Chondrocyte (in vitro differentiated cells): Measurements from ENCODE around the gene MPP3. TPM values are rescaled to one million over a fixed set of nuclear protein-coding genes. Genes with fewer than 3 reads are reported as not detected.

Experiments
- DNase-seq: peaks from one replicate; pipeline ENCODE4 v3.0.0; 2021; ENCODE audit warnings: mixed read lengths, low spot score
- H3K27ac Mint-ChIP-seq: one replicate; pipeline ENCODE4 v1.8.0; 2021; ENCODE audit warnings: mild to moderate bottlenecking, moderate library complexity, mixed read lengths; ENCODE audit not compliant: unreplicated experiment
- H3K27me3 Mint-ChIP-seq: 2 replicates; pipeline ENCODE4 v1.8.0; 2021; ENCODE audit warnings: low read depth, mixed read lengths
- H3K36me3 Mint-ChIP-seq: 2 replicates; pipeline ENCODE4 v1.8.0; 2021; ENCODE audit warnings: low read depth, mixed read lengths
- H3K4me1 Mint-ChIP-seq: 2 replicates; pipeline ENCODE4 v1.8.0; 2021; ENCODE audit warnings: low read depth, mild to moderate bottlenecking, mixed read lengths
- H3K4me3 Mint-ChIP-seq: one replicate; pipeline ENCODE4 v1.8.0; 2021; ENCODE audit warnings: mild to moderate bottlenecking, moderate library complexity, mixed read lengths; ENCODE audit not compliant: unreplicated experiment
- H3K9me3 Mint-ChIP-seq: 2 replicates; pipeline ENCODE4 v1.8.0; 2021; ENCODE audit warnings: low read depth, mixed read lengths
- total RNA-seq: library from RNA; stranded (reverse); gene quantifications from 3 replicates; pipeline ENCODE4 v1.2.1, GENCODE V29; 2021
- TF ChIP-seq, protein P1 (sequence below): fragments of 200-600 bp; sonication (generic); IDR thresholded peaks from 2 replicates; pipeline ENCODE4 v1.5.0; 2021; ENCODE audit warnings: antibody characterized with exemption, mild to moderate bottlenecking, moderate library complexity

MPP3 gene
- total RNA-seq, 1 donor from 2014 or later: 14.4 TPM

DNA sequence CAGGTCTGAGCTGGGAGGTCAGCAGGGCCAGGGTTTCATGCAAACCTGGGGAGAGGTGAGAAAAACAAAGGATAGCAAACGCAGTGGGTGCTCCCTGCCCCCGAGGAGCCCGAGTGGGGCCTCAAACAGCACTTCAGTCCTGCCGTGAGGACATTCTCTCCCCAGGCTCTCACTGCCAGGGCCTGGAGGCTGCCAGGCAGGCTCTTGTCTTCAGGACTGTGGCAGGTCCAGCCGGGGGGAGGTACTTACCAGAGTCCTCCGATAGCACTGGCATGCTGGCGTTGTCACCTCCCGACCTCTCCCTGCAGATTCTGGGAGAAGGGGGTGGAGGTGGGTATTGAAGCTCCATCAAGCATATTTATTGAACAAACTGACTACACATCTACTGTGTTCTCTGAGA lies 1.3 kb downstream of the MPP3 start:
- Mint-ChIP-seq H3K27ac (no peak overlapping the region), H3K4me1 (peaks cover 27% of the 10 kb centered on the region), H3K36me3 (peaks cover 16% of the 10 kb centered on the region), H3K9me3 (peaks cover 4% of the 10 kb centered on the region), H3K27me3 (no peaks in the 10 kb centered on the region), H3K4me3 (peak overlapping the region; percentile 76)
- TF ChIP-seq, protein P1, sequence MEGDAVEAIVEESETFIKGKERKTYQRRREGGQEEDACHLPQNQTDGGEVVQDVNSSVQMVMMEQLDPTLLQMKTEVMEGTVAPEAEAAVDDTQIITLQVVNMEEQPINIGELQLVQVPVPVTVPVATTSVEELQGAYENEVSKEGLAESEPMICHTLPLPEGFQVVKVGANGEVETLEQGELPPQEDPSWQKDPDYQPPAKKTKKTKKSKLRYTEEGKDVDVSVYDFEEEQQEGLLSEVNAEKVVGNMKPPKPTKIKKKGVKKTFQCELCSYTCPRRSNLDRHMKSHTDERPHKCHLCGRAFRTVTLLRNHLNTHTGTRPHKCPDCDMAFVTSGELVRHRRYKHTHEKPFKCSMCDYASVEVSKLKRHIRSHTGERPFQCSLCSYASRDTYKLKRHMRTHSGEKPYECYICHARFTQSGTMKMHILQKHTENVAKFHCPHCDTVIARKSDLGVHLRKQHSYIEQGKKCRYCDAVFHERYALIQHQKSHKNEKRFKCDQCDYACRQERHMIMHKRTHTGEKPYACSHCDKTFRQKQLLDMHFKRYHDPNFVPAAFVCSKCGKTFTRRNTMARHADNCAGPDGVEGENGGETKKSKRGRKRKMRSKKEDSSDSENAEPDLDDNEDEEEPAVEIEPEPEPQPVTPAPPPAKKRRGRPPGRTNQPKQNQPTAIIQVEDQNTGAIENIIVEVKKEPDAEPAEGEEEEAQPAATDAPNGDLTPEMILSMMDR: no peak
- DNase-seq: no peak

DNA sequence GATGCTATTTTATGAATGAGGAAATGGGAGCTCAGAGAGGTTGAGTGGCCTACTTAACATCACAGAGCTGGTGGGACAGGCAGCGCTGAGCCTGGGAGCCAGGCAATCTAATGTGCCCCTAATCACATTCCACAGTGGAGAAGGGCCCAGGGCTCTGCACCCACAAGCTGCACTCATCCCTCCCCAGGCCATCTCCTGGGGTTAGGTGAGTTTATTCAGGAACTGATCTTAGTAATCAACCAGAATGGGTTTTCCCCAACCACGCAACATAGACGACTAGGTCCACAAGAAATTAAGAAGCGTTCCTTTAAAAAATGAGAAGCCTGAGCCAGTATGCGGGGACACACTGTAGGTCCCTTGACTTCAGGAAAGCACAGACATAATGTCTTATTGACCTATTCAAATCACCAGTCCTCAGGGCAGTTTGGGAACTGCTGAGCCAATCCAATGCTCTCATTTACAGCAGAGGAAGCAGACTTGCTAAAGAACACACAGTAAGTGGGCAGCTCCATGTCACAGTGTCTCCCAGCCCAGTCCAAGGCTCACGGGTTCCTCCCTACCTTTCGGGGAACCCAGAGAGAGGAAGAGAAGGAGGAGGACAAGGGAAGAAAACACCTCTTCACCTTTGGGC lies 2.3 kb downstream of the MPP3 start:
- H3K27ac Mint-ChIP-seq: no peak overlapping the region
- H3K4me1 Mint-ChIP-seq: peaks cover 27% of the 10 kb centered on the region
- peaks cover 4% of the 10 kb centered on the region for H3K9me3 Mint-ChIP-seq
- peaks cover 19% of the 10 kb centered on the region for H3K36me3 Mint-ChIP-seq
- TF ChIP-seq, protein P1: no peak
- no peaks in the 10 kb centered on the region for H3K27me3 Mint-ChIP-seq
- H3K4me3 Mint-ChIP-seq: peak overlapping the region; percentile 12
- DNase-seq: no peak

DNA sequence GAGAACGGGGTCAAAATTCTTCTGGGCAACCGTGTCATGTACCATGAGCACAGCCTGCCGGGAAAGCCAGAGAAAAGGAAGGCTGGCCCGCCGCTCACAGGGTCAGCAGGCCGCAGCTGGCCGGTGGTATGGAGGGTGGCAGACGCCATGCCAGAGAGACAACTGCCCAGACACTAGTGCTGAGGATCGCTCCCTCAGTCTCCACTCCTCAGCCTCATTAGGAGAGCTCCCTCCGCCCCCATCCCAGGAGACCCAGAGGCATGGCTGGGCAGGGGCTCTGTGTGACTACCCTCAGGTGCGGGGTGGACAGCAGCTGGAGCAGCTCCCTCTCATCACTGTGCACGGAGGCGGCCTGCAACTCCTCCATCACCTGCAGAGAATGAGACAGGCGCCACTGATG lies 3.2 kb downstream of the MPP3 start:
- Mint-ChIP-seq H3K4me1 (peaks cover 27% of the 10 kb centered on the region), H3K4me3 (no peak overlapping the region), H3K9me3 (peaks cover 4% of the 10 kb centered on the region), H3K27ac (no peak overlapping the region), H3K36me3 (peaks cover 21% of the 10 kb centered on the region), H3K27me3 (no peaks in the 10 kb centered on the region)
- TF ChIP-seq, protein P1: no peak
- DNase-seq: no peak

DNA sequence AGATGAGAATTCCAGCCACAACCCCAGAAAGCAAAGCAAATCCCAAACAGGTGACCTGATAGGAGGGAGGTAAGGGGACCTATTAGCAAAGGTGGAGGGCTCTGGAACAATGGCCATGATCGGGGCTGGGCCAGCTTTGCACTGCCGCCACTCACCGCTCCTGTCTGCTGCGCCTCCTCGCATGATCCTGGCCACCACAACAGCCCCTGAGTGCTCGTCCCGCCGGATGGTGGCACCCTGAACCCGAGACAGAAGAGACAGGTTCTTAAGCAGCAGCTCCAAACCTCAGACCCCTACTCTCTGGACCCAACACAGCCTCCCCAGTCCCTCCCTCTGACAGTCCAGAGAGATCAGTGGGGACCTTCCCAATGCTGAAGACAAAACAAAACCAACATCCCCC lies 5.3 kb downstream of the MPP3 start:
- H3K9me3 Mint-ChIP-seq: no peaks in the 10 kb centered on the region
- H3K27ac Mint-ChIP-seq: no peak overlapping the region
- no peak overlapping the region for H3K4me3 Mint-ChIP-seq
- no peak for DNase-seq
- TF ChIP-seq, protein P1: no peak
- peaks cover 21% of the 10 kb centered on the region for H3K4me1 Mint-ChIP-seq
- no peaks in the 10 kb centered on the region for H3K27me3 Mint-ChIP-seq
- H3K36me3 Mint-ChIP-seq: peaks cover 31% of the 10 kb centered on the region

DNA sequence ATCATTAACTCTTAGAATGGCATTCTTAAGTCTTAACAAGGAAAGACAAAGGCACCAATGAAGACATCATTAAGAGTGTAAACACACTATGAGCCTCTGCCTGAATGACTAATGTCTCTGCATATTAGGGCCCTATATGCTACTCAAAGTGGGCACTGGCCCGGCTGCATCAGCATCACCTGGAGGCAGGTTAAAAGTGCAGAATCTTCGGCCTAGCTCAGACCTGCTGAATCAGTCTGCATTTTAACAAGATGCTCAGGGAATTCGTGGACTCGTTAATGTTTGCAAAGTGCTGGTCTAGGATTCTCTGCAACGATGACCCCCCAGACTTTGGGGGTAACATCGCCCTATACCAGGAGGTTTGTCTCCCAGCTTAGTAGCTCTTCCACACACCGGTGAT lies 6.7 kb downstream of the MPP3 start:
- DNase-seq: no peak
- H3K9me3 Mint-ChIP-seq: no peaks in the 10 kb centered on the region
- H3K27ac Mint-ChIP-seq: no peak overlapping the region
- H3K27me3 Mint-ChIP-seq: no peaks in the 10 kb centered on the region
- H3K4me1 Mint-ChIP-seq: peaks cover 9% of the 10 kb centered on the region
- TF ChIP-seq, protein P1: no peak
- no peak overlapping the region for H3K4me3 Mint-ChIP-seq
- peaks cover 35% of the 10 kb centered on the region for H3K36me3 Mint-ChIP-seq
